Prostate gland (tissue), 2 donors: ENCODE results near the gene LUC7L. TPM values are rescaled to one million over a fixed set of nuclear protein-coding genes. Genes with fewer than 3 reads are reported as not detected.

Source experiments
- DNase-seq: peaks from one replicate; pipeline ENCODE4 v3.0.0-alpha.2; 2019; ENCODE audit warnings: low spot score
- H3K27ac ChIP-seq, 2 donors: fragments of 200-600 bp; sonication (generic); 2 replicates each; pipeline ENCODE4 v1.5.1; 2017 to 2019
- H3K27me3 ChIP-seq: fragments of 200-600 bp; sonication (generic); replicated peaks from 2 replicates; pipeline ENCODE4 v1.5.1; 2019; ENCODE audit not compliant: insufficient read depth
- H3K36me3 ChIP-seq, 2 donors: fragments of 200-600 bp; sonication (generic); 1 replicate in 1 of 2; 2 replicates in 1 of 2; pipeline versions ENCODE4 v1.5.1 to v1.8.1; 2017 to 2019
- H3K4me1 ChIP-seq: fragments of 200-600 bp; sonication (generic); replicated peaks from 2 replicates; pipeline ENCODE4 v1.5.1; 2019
- H3K4me3 ChIP-seq, 2 donors: fragments of 200-600 bp; sonication (generic); 2 replicates each; pipeline ENCODE4 v1.5.1; 2017 to 2019
- H3K9me3 ChIP-seq: fragments of 200-600 bp; sonication (generic); 2 replicates; pipeline ENCODE4 v1.5.1; 2017
- CTCF ChIP-seq, 4 experiments: fragments of 200-600 bp in 2 of 4; fragments of 450-650 bp in 2 of 4; sonication (generic) in 2 of 4; IDR thresholded peaks; 1 replicate in 3 of 4; 2 replicates in 1 of 4; pipeline ENCODE4 v1.5.1; 2016 to 2019; ENCODE audit warnings: antibody characterized with exemption in 4 of 4, mild to moderate bottlenecking in 2 of 4, moderate library complexity in 2 of 4
- POLR2A ChIP-seq: fragments of 450-650 bp; IDR thresholded peaks from one replicate; pipeline ENCODE4 v1.6.1; 2016; ENCODE audit warnings: antibody characterized with exemption, mild to moderate bottlenecking
- POLR2AphosphoS5 ChIP-seq: sonication (generic); formaldehyde crosslinking; IDR thresholded peaks from one replicate; pipeline ENCODE4 v1.6.1; 2017; ENCODE audit warnings: antibody characterized with exemption
- WGBS: methylation state at CpG from one replicate; pipeline ENCODE4 v1.1.5; 2018; 5-methylcytosine and 5-hydroxymethylcytosine counted together
- intact Hi-C: fragments of 100-400 bp; cut with DNase I; formaldehyde crosslinking; loops from one replicate; pipeline ENCODE4 v1.14.2; 2022
- total RNA-seq, 2 donors: library from RNA; depleted of rRNA; stranded (reverse); fragments of >200 nt; gene quantifications; one replicate each; pipeline ENCODE4 v1.1.0, GENCODE V29; 2016

The LUC7L gene
- total RNA-seq, 2 donors from 2014 or later = 55.1 to 108 TPM

DNA sequence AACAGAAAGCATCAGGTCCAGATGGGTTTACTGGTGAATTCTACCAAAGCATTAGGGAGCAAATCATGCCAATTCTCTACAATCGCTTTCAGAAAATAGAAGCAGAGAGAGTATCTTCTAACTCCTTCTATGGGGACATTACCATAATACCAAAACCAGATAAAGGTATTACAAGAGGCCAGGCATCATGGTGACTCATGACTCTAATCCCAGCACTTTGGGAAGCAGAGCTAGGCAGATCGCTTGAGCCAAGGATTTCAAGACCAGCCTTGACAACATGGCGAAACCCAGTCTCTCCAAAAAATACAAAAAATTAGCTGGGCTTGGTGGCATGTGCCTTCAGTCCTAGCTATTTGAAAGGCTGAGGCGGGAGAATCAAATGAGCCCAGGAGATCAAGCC lies 26.0 kb downstream of the LUC7L start:
- H3K9me3 ChIP-seq = no peaks in the 10 kb centered on the region
- H3K4me1 ChIP-seq = no peaks in the 10 kb centered on the region
- H3K36me3 ChIP-seq = peaks cover 4 to 30% of the 10 kb centered on the region in 2 donors
- DNase-seq = no peak
- H3K27me3 ChIP-seq = no peaks in the 10 kb centered on the region
- TF ChIP-seq POLR2A (no peak), POLR2AphosphoS5 (no peak), CTCF (IDR thresholded peaks at IDR 0.05) (no peak)
- intact Hi-C loops = no loop called here
- no peak overlapping the region for H3K4me3 ChIP-seq
- WGBS = 93% methylated on average over 3 of the region's 4 CpGs
- H3K27ac ChIP-seq = no peak overlapping the region

DNA sequence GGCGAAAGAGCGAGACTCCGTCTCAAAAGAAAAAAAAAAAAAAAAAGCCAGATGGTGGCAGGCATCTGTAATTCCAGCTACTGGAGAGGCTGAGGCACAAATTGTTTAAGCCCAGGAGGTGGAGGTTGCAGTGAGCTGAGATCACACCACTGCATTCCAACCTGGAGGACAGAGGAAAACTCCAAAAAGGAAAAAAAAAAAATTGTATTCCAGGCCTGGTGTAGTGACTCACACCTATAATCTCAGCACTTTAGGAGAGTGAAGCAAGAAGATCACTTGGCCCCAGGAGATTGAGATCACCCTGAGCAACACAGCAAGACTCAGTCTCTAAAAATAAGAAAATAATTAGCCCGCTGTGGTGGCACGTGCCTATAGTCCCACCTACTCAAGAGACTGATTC lies 28.9 kb downstream of the LUC7L start:
- whole genome bisulfite sequencing = 90% methylated on average over 5 of the region's 5 CpGs
- intact Hi-C loops = no loop called here
- H3K9me3 ChIP-seq = no peaks in the 10 kb centered on the region
- no peak overlapping the region for H3K27ac ChIP-seq
- TF ChIP-seq POLR2A (no peak), CTCF (IDR thresholded peaks at IDR 0.05) (no peak), POLR2AphosphoS5 (no peak)
- no peak overlapping the region for H3K4me3 ChIP-seq
- no peak for DNase-seq
- H3K36me3 ChIP-seq = peaks cover 4 to 13% of the 10 kb centered on the region in 2 donors
- no peaks in the 10 kb centered on the region for H3K4me1 ChIP-seq
- H3K27me3 ChIP-seq = no peaks in the 10 kb centered on the region

DNA sequence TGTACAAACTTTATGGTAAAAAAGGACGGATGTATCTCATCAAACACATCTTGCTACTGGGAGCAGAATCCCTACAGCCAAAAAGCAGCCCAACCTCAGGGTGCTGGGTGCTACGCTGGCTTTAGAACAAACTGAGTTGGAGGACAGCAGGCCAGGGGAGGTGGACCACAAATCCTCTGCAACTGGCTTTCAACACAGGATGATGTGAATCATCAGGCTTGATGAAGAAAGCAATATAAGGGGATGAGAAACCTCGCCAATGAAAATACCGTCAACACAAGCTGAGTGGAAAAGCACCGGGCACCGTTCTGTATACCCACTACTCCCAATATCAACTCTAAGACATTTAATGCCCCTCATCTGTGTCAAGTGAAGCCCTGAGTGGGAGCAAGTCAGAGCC lies 34.7 kb downstream of the LUC7L start:
- no peak for TF ChIP-seq CTCF (IDR thresholded peaks at IDR 0.05)
- no peak for TF ChIP-seq POLR2A
- no peak for TF ChIP-seq POLR2AphosphoS5
- WGBS = 96% methylated on average over 6 of the region's 6 CpGs
- peaks cover 11 to 33% of the 10 kb centered on the region in 2 donors for H3K36me3 ChIP-seq
- H3K27ac ChIP-seq = no peak overlapping the region
- no peaks in the 10 kb centered on the region for H3K27me3 ChIP-seq
- no peaks in the 10 kb centered on the region for H3K9me3 ChIP-seq
- H3K4me1 ChIP-seq = no peaks in the 10 kb centered on the region
- intact Hi-C loops = no loop called here
- H3K4me3 ChIP-seq = no peak overlapping the region
- no peak for DNase-seq

DNA sequence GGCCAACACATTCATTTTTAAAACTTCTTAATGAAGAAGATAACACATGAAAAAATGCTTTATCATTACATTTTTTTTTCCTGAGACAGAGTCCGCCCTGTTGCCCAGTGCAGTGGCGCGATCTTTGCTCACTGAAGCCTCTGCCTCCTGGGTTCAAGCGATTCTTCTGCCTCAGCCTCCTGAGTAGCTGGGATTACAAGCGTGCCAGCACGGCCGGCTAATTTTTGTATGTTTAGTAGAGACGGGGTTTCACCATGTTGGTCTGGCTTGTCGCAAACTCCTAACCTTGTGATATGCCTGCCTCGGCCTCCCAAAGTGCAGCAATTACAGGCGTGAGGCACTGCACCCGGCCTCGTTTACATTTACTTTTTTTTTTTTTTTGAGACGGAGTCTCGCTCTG lies 35.8 kb downstream of the LUC7L start:
- peaks cover 11 to 35% of the 10 kb centered on the region in 2 donors for H3K36me3 ChIP-seq
- no peaks in the 10 kb centered on the region for H3K9me3 ChIP-seq
- no peak overlapping the region for H3K27ac ChIP-seq
- TF ChIP-seq POLR2AphosphoS5 (no peak), POLR2A (no peak), CTCF (IDR thresholded peaks at IDR 0.05) (no peak)
- no peaks in the 10 kb centered on the region for H3K27me3 ChIP-seq
- no peaks in the 10 kb centered on the region for H3K4me1 ChIP-seq
- WGBS = 92% methylated on average over 15 of the region's 15 CpGs
- intact Hi-C loops = no loop called here
- H3K4me3 ChIP-seq = no peak overlapping the region
- no peak for DNase-seq

GRCh38 chr16:192686-193085 lies 36.6 kb downstream of the LUC7L start:
- H3K36me3 ChIP-seq = peaks cover 10 to 35% of the 10 kb centered on the region in 2 donors
- intact Hi-C loops = no loop called here

More at GRCh38 chr16:192686-193085, 36.6 kb downstream of the LUC7L start:
- no peak overlapping the region for H3K27ac ChIP-seq
- WGBS = 92% methylated on average over 11 of the region's 11 CpGs
- no peak for TF ChIP-seq POLR2A
- no peak for TF ChIP-seq CTCF (IDR thresholded peaks at IDR 0.05)
- no peak for TF ChIP-seq POLR2AphosphoS5
- no peaks in the 10 kb centered on the region for H3K4me1 ChIP-seq
- H3K27me3 ChIP-seq = no peaks in the 10 kb centered on the region
- H3K4me3 ChIP-seq = no peak overlapping the region
- no peaks in the 10 kb centered on the region for H3K9me3 ChIP-seq
- DNase-seq = no peak
